ENCODE data around the gene GNAI2.

- TF ChIP-seq, protein P1, sequence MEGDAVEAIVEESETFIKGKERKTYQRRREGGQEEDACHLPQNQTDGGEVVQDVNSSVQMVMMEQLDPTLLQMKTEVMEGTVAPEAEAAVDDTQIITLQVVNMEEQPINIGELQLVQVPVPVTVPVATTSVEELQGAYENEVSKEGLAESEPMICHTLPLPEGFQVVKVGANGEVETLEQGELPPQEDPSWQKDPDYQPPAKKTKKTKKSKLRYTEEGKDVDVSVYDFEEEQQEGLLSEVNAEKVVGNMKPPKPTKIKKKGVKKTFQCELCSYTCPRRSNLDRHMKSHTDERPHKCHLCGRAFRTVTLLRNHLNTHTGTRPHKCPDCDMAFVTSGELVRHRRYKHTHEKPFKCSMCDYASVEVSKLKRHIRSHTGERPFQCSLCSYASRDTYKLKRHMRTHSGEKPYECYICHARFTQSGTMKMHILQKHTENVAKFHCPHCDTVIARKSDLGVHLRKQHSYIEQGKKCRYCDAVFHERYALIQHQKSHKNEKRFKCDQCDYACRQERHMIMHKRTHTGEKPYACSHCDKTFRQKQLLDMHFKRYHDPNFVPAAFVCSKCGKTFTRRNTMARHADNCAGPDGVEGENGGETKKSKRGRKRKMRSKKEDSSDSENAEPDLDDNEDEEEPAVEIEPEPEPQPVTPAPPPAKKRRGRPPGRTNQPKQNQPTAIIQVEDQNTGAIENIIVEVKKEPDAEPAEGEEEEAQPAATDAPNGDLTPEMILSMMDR (optimal IDR thresholded peaks at IDR 0.05 in 1 of 3, IDR thresholded peaks at IDR 0.05 in 1 of 3, conservative IDR thresholded peaks at IDR 0.05 in 1 of 3; ENCODE audit: extremely low read depth in 1 of 3, insufficient read depth in 2 of 3, low read length in 3 of 3), result no peak
- no peak for TF ChIP-seq EZH2 (IDR thresholded peaks at IDR 0.05; ENCODE audit: low read length)
Measured at GRCh38 chr3:50258979-50259378, 23.0 kb downstream of the GNAI2 start.
